Gastrocnemius medialis (tissue), 4 donors: ENCODE results near the gene GGA1.

Experiments
- POLR2A ChIP-seq, 2 donors: fragments of 450-650 bp; IDR thresholded peaks; one replicate each; pipeline ENCODE4 v1.6.1; 2017; ENCODE audit warnings: antibody characterized with exemption in 2 of 2, mild to moderate bottlenecking in 2 of 2, moderate library complexity in 2 of 2
- TF ChIP-seq, protein P1 (sequence below), 5 experiments: fragments of 450-650 bp in 3 of 5; fragments of 200-600 bp in 2 of 5; sonication (generic) in 2 of 5; IDR thresholded peaks in 4 of 5; conservative IDR thresholded peaks in 1 of 5; 1 replicate in 4 of 5; 2 replicates in 1 of 5; pipeline ENCODE4 v1.5.1; 2016 to 2019; ENCODE audit warnings: antibody characterized with exemption in 5 of 5, mild to moderate bottlenecking in 3 of 5, moderate library complexity in 3 of 5

DNA sequence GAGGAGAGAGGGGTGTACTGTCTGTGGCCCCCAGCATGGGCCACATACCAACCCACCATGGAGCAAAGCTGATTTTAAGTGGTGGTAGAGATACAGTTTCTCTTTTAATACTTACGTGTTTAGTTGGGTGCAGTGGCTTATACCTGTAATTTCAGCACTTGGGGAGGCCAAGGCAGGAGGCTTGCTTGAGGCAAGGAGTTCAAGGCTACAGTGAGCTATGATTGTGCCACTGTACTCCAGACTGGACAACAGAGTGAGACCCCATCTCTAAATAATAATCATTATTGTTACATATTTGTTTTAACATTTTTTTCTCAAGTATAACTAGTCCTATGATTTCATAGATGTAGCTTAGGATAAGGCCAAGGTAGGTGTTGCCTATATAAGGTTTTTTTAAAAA lies 8.8 kb downstream of the GGA1 start:
- TF ChIP-seq, protein P1, sequence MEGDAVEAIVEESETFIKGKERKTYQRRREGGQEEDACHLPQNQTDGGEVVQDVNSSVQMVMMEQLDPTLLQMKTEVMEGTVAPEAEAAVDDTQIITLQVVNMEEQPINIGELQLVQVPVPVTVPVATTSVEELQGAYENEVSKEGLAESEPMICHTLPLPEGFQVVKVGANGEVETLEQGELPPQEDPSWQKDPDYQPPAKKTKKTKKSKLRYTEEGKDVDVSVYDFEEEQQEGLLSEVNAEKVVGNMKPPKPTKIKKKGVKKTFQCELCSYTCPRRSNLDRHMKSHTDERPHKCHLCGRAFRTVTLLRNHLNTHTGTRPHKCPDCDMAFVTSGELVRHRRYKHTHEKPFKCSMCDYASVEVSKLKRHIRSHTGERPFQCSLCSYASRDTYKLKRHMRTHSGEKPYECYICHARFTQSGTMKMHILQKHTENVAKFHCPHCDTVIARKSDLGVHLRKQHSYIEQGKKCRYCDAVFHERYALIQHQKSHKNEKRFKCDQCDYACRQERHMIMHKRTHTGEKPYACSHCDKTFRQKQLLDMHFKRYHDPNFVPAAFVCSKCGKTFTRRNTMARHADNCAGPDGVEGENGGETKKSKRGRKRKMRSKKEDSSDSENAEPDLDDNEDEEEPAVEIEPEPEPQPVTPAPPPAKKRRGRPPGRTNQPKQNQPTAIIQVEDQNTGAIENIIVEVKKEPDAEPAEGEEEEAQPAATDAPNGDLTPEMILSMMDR (IDR thresholded peaks at IDR 0.05 in 4 of 5, conservative IDR thresholded peaks at IDR 0.05 in 1 of 5), result no peak
- TF ChIP-seq POLR2A (IDR thresholded peaks at IDR 0.05), result no peak
